Transverse colon (tissue), 4 donors: Measurements from ENCODE around the gene IQCF6. TPM values are rescaled to one million over a fixed set of nuclear protein-coding genes. Genes with fewer than 3 reads are reported as not detected.
"Not testable (repeated sequence)": the region's sequence is repeated elsewhere in the genome, so short reads cannot be mapped to it uniquely, and the experiment has no call there.

ENCODE experiments used
- DNase-seq: peaks from one replicate; pipeline ENCODE4 v3.0.0-alpha.2; 2019
- H3K27ac ChIP-seq, 4 donors: fragments of 200-600 bp; sonication (generic); 2 replicates each; pipeline ENCODE4 v1.5.1; 2016 to 2018; ENCODE audit warnings: inconsistent platforms in 4 of 4
- H3K27me3 ChIP-seq: fragments of 200-600 bp; sonication (generic); 2 replicates; pipeline ENCODE4 v1.5.1; 2017; ENCODE audit warnings: inconsistent platforms
- H3K36me3 ChIP-seq, 4 donors: fragments of 200-600 bp; sonication (generic); 2 replicates each; pipeline ENCODE4 v1.5.1; 2017 to 2019; ENCODE audit warnings: inconsistent platforms in 4 of 4
- H3K4me1 ChIP-seq, 4 donors: fragments of 200-600 bp; sonication (generic); 2 replicates each; pipeline ENCODE4 v1.5.1; 2017 to 2020; ENCODE audit warnings: inconsistent platforms in 4 of 4
- H3K4me3 ChIP-seq, 4 donors: fragments of 200-600 bp; sonication (generic); 1 replicate in 1 of 4; 2 replicates in 3 of 4; pipeline versions ENCODE4 v1.5.1 to v1.6.1; 2017 to 2019; ENCODE audit warnings: inconsistent platforms in 4 of 4
- H3K9me3 ChIP-seq, 2 donors: fragments of 200-600 bp; sonication (generic); 2 replicates each; pipeline ENCODE4 v1.5.1; 2017 to 2019; ENCODE audit warnings: inconsistent platforms in 2 of 2
- EP300 ChIP-seq: sonication (generic); formaldehyde crosslinking; IDR thresholded peaks from one replicate; pipeline ENCODE4 v1.6.1; 2017; ENCODE audit warnings: antibody characterized with exemption, low read depth
- POLR2A ChIP-seq: fragments of 450-650 bp; IDR thresholded peaks from one replicate; pipeline ENCODE4 v1.6.1; 2016; ENCODE audit warnings: antibody characterized with exemption, mild to moderate bottlenecking, moderate library complexity
- POLR2AphosphoS5 ChIP-seq, 3 donors: sonication (generic); formaldehyde crosslinking; IDR thresholded peaks; one replicate each; pipeline ENCODE4 v1.6.1; 2016; ENCODE audit warnings: antibody characterized with exemption in 3 of 3
- WGBS, 2 donors: methylation state at CpG; one replicate each; pipeline ENCODE4 v1.1.5; 2018; ENCODE audit warnings: low coverage in 1 of 2; 5-methylcytosine and 5-hydroxymethylcytosine counted together
- in situ Hi-C, 4 donors: fragments of 200-750 bp; cut with MboI; loops; one replicate each; pipeline versions ENCODE4 v1.15.0 to v1.15.1; 2017; ENCODE audit warnings: low sequenced_read_pairs in 3 of 4, low pct_ligation_motif_present in 1 of 4, low pct_unique_long_range_greater_than_20kb in 1 of 4
- intact Hi-C: fragments of 100-400 bp; cut with DNase I; formaldehyde crosslinking; loops from one replicate; pipeline ENCODE4 v1.15.1; 2023; ENCODE audit warnings: low total_unique reads
- total RNA-seq, 4 donors: library from RNA; depleted of rRNA; stranded (reverse); fragments of >200 nt; gene quantifications; one replicate each; pipeline ENCODE4 v1.1.0, GENCODE V29; 2016
- TF ChIP-seq, protein P1 (sequence below), 5 experiments: fragments of 200-600 bp in 3 of 5; fragments of 450-650 bp in 2 of 5; sonication (generic) in 3 of 5; IDR thresholded peaks; 1 replicate in 2 of 5; 2 replicates in 3 of 5; pipeline ENCODE4 v1.5.1; 2016 to 2017; ENCODE audit warnings: antibody characterized with exemption in 5 of 5, inconsistent platforms in 3 of 5, mild to moderate bottlenecking in 2 of 5, moderate library complexity in 1 of 5

IQCF6 gene
- total RNA-seq, 4 donors from 2014 or later, result not detected

DNA sequence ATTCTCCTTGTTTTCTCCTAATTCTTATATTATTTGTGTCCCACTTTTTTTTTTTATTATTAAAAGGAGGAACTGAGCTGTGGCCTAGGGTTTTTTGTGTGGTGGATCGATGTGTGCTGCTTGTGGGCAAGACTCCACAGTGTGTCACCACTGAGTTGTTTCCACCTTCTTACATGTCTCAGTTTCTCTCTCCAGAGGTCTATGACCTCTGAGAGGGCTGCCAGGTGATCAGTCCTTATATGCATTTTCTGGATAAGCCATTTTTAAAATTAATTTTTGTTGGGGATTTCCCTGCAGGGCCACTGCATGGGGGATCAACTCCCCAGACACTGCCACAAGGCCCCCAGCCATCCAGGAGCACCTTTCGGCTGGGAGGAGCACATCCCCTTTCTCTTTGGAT, 27.8 kb downstream of the IQCF6 start:
- in situ Hi-C loops (no loop called here), intact Hi-C loops (no loop called here)
- no peak overlapping the region for H3K27ac ChIP-seq
- no peak overlapping the region for H3K4me3 ChIP-seq
- peaks cover 0 to 4% of the 10 kb centered on the region in 2 donors for H3K9me3 ChIP-seq
- WGBS, 2 donors, result 64 to 87% methylated on average over 2 of the region's 2 CpGs
- TF ChIP-seq POLR2A (no peak), EP300 (no peak), POLR2AphosphoS5 (IDR thresholded peaks at IDR 0.05) (no peak)
- TF ChIP-seq, protein P1, sequence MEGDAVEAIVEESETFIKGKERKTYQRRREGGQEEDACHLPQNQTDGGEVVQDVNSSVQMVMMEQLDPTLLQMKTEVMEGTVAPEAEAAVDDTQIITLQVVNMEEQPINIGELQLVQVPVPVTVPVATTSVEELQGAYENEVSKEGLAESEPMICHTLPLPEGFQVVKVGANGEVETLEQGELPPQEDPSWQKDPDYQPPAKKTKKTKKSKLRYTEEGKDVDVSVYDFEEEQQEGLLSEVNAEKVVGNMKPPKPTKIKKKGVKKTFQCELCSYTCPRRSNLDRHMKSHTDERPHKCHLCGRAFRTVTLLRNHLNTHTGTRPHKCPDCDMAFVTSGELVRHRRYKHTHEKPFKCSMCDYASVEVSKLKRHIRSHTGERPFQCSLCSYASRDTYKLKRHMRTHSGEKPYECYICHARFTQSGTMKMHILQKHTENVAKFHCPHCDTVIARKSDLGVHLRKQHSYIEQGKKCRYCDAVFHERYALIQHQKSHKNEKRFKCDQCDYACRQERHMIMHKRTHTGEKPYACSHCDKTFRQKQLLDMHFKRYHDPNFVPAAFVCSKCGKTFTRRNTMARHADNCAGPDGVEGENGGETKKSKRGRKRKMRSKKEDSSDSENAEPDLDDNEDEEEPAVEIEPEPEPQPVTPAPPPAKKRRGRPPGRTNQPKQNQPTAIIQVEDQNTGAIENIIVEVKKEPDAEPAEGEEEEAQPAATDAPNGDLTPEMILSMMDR (IDR thresholded peaks at IDR 0.05), result no peak
- peaks cover 8% of the 10 kb centered on the region for H3K27me3 ChIP-seq
- DNase-seq, result no peak
- no peaks in the 10 kb centered on the region for H3K36me3 ChIP-seq
- H3K4me1 ChIP-seq, result no peaks in the 10 kb centered on the region

DNA sequence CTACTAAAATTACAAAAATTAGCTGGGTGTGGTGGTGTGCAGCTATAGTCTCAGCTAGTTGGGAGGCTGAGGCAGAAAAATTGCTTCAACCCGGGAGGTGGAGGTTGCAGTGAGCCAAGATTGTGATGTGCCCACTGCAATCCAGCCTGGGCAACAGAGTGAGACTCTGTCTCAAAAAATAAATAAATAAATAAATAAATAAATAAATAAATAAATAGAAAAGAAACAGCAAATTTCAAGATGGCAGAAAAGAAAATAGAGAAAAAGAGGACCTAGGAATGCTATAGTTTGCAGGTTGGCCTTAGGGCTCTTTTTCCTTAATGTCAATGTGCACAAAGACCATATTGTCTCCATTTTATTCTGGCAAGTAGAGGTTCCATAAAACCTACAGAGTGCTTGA, 28.2 kb downstream of the IQCF6 start:
- 100% methylated on average over 1 of the region's 1 CpG; no CpG with 5 or more reads in 1 of the 2 donors for WGBS, 2 donors
- Histone ChIP-seq H3K4me1 (no peaks in the 10 kb centered on the region), H3K27ac (no peak overlapping the region), H3K27me3 (peaks cover 8% of the 10 kb centered on the region), H3K36me3 (no peaks in the 10 kb centered on the region), H3K9me3 (peaks cover 0 to 4% of the 10 kb centered on the region in 2 donors), H3K4me3 (no peak overlapping the region)
- in situ Hi-C loops, result no loop called here
- intact Hi-C loops, result no loop called here
- DNase-seq, result no peak
- TF ChIP-seq, protein P1 (IDR thresholded peaks at IDR 0.05), result no peak
- no peak for TF ChIP-seq EP300
- TF ChIP-seq POLR2AphosphoS5 (IDR thresholded peaks at IDR 0.05), result no peak
- no peak for TF ChIP-seq POLR2A

DNA sequence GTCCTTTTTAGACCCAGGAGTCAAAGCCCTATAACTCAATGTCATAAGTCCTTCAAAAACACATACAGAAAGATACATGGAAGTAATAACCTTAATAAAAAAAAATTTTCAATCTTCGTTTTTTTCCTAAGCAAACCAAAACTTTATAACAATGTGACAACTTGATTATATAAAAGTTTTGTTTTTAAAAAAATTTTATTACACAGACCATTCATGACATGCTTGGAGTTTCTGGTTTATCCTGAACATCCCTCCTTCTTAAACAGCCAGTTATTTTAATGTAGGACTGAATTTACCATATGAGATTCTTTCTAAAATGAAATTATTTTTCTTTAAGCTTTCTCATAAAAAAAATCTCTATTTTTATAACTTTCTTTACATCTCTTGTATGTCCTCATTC, 30.7 kb downstream of the IQCF6 start:
- peaks cover 2% of the 10 kb centered on the region for H3K27me3 ChIP-seq
- H3K9me3 ChIP-seq, result no peaks in the 10 kb centered on the region
- TF ChIP-seq, protein P1 (IDR thresholded peaks at IDR 0.05), result no peak
- no peak for TF ChIP-seq EP300
- in situ Hi-C loops (no loop called here), intact Hi-C loops (no loop called here)
- no peaks in the 10 kb centered on the region for H3K4me1 ChIP-seq
- DNase-seq, result no peak
- WGBS, 2 donors, result 36 to 64% methylated on average over 1 of the region's 1 CpG
- H3K27ac ChIP-seq, result no peak overlapping the region
- no peak overlapping the region for H3K4me3 ChIP-seq
- no peaks in the 10 kb centered on the region for H3K36me3 ChIP-seq

DNA sequence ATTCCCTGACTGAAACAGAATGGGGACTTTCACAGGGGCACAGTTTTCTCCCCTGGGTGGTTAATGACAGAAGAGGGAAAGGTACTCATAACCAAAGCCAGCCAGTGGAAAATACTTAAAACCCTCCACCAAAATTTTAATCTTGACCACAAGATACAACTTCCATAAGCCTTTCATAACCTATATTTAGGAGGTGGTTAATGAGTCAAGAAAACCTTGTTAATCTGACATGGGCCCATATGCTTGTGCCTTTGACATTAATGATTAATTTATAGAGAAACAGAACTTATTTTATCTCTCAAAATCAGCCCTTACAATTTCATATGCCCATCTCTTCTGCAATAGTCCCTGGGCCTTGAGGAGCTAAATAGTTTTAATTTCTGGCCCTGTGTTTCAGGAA, 31.2 kb downstream of the IQCF6 start:
- H3K4me3 ChIP-seq, result no peak overlapping the region
- no peaks in the 10 kb centered on the region for H3K4me1 ChIP-seq
- DNase-seq, result no peak
- H3K27me3 ChIP-seq, result no peaks in the 10 kb centered on the region
- H3K27ac ChIP-seq, result no peak overlapping the region
- in situ Hi-C loops, result no loop called here
- no peak for TF ChIP-seq POLR2AphosphoS5 (IDR thresholded peaks at IDR 0.05)
- H3K36me3 ChIP-seq, result no peaks in the 10 kb centered on the region
- H3K9me3 ChIP-seq, result no peaks in the 10 kb centered on the region
- intact Hi-C loops, result no loop called here

DNA sequence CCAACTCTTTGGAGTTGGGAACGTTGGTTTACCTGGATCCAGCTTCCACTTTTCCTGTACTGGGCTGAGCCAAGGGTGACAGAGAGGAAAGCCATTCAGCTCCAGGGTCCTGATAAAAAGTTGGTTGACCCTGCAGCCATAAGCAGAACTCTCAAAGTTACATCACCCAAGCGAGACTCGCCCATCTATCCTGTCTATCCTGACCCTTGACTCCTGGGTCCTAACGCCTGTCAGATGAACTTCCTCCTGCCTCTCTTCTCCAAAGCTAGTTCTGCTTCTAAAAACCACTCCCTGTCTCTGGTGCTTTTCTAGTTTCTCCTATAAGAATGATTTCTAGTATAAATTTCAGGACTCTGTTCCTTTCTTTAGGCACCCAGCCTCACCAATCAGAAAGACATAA, 36.1 kb downstream of the IQCF6 start:
- in situ Hi-C loops, H3K4me3 ChIP-seq, intact Hi-C loops, H3K36me3 ChIP-seq, H3K4me1 ChIP-seq, DNase-seq, H3K27me3 ChIP-seq, H3K27ac ChIP-seq, H3K9me3 ChIP-seq: not testable (repeated sequence)
- WGBS, 2 donors, result 34 to 45% methylated on average over 3 to 4 of the region's 4 CpGs

DNA sequence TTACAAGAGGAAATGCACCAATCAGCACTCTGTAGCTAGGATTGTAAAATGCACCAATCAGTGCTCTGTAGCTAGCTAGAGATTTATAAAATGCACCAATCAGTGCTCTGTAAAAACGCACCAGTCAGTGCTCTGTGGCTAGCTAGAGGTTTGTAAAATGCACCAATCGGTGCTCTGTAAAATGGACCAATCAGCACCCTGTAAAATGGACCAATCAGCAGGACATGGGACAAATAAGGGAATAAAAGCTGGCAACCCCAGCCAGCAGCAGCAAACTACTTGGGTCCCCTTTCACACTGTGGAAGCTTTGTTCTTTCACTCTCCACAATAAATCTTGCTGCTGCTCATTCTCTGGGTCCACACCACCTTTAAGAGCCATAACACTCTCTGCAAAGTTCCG, 36.7 kb downstream of the IQCF6 start:
- 92 to 100% methylated on average over 1 to 3 of the region's 3 CpGs for WGBS, 2 donors
- H3K36me3 ChIP-seq, H3K27me3 ChIP-seq, H3K9me3 ChIP-seq, in situ Hi-C loops, H3K4me1 ChIP-seq, H3K27ac ChIP-seq, DNase-seq, intact Hi-C loops, H3K4me3 ChIP-seq: not testable (repeated sequence)
